A673 (cell line): ENCODE measurements around the gene HOXA13.

Experiments used
- EZH2 ChIP-seq: fragments of 200-600 bp; sonication (generic); IDR thresholded peaks from 2 replicates; pipeline ENCODE4 v1.6.1; 2017; ENCODE audit warnings: borderline replicate concordance, low read depth, mild to moderate bottlenecking, mixed read lengths, antibody characterized with exemption, low read length; ENCODE audit not compliant: poor library complexity, severe bottlenecking
- TF ChIP-seq, protein P1 (sequence below): fragments of 300-800, 200-600 bp; sonication (generic); conservative IDR thresholded peaks from 2 replicates; pipeline ENCODE4 v1.5.1; 2017; ENCODE audit warnings: low read depth, mild to moderate bottlenecking, antibody characterized with exemption, low read length, moderate library complexity, mixed read lengths

DNA sequence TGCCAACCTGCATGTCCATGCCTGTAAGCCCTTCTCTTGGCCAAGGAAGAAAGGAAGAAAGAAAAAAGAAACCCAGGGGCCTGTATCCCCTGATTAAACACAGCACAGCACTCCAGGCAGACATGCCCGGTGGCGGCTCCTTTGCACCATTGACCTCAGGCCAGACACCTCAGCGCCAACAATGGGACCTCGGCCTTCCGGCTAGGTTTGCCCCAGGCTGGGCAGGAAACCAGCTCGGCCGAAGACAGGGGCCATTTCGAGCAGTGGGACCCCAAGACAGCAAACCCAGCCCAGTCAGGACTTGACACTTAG is 28.6 kb downstream of the HOXA13 start:
- TF ChIP-seq EZH2 = no peak
- TF ChIP-seq, protein P1, sequence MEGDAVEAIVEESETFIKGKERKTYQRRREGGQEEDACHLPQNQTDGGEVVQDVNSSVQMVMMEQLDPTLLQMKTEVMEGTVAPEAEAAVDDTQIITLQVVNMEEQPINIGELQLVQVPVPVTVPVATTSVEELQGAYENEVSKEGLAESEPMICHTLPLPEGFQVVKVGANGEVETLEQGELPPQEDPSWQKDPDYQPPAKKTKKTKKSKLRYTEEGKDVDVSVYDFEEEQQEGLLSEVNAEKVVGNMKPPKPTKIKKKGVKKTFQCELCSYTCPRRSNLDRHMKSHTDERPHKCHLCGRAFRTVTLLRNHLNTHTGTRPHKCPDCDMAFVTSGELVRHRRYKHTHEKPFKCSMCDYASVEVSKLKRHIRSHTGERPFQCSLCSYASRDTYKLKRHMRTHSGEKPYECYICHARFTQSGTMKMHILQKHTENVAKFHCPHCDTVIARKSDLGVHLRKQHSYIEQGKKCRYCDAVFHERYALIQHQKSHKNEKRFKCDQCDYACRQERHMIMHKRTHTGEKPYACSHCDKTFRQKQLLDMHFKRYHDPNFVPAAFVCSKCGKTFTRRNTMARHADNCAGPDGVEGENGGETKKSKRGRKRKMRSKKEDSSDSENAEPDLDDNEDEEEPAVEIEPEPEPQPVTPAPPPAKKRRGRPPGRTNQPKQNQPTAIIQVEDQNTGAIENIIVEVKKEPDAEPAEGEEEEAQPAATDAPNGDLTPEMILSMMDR = no peak
